ENCODE measurements around the gene FBXL7.

FBXL7 gene

GRCh38 chr5:15977851-15978250 lies 477.9 kb downstream of the FBXL7 start:
- DNase-seq = no peak

GRCh38 chr5:15980835-15981234 lies 480.9 kb downstream of the FBXL7 start:
- DNase-seq = no peak

- no peak for DNase-seq
Observed at GRCh38 chr5:15983392-15983791, 483.4 kb downstream of the FBXL7 start.
